T47D (cell line): Measurements from ENCODE around the gene OSBPL10.

Source experiments
- DNase-seq, 2 experiments: peaks; one replicate each; pipeline versions ENCODE4 v3.0.0 to v3.0.0-alpha.2; 2011 to 2012; ENCODE audit warnings: low read depth in 1 of 2, low spot score in 1 of 2
- JUND ChIP-seq: IDR thresholded peaks from 2 replicates; pipeline ENCODE4 v1.6.1; 2012; ENCODE audit warnings: low read depth
- in situ Hi-C: cut with HindIII; loops from 2 replicates; pipeline ENCODE4 v1.10.0; 2016; ENCODE audit warnings: low sequenced_read_pairs, low pct_unique_long_range_greater_than_20kb

OSBPL10 gene

DNA sequence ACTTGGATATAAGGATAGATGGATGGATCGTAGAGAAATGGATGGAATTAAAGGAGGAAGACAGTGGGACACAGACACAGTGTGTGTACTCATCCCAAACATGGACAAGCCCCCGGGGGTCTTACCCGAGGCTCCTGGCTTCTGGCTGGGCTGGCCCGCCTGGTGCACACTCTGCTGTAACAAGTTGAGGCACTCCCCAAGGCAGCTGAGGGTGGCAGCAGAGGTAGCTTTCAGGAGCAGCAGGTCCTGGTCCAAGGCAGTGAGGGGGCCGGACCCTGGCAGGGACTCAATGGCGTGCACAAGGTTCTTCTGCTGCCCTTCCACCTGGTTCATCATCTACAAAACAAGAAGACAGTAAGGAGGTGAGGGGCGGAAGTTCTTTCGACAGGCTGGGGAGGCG, 233.3 kb downstream of the OSBPL10 start:
- in situ Hi-C loops, result no loop called here
- TF ChIP-seq JUND, result no peak
- no peak for DNase-seq

DNA sequence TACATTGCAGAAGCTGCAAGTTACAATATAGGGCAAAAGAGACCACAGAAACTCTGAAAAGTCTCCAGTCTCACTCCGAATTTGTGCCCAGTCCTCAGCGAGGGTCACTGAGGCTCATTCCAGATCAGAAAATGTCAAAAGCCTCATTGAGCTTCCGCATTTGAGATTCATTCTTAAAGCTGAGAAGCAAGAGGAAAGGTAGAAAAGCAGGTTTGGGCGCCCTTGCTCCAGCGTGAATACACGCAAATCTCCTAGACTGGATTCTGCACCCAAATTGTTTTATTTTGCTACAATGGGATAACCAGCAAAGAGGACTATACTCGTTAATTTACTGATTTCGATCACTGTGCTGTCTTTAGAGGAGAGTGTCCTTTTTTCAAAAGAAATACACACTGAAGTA, 236.1 kb downstream of the OSBPL10 start:
- peak in 1 of 2 experiments; percentile 18 for DNase-seq
- in situ Hi-C loops, result no loop called here
- no peak for TF ChIP-seq JUND

DNA sequence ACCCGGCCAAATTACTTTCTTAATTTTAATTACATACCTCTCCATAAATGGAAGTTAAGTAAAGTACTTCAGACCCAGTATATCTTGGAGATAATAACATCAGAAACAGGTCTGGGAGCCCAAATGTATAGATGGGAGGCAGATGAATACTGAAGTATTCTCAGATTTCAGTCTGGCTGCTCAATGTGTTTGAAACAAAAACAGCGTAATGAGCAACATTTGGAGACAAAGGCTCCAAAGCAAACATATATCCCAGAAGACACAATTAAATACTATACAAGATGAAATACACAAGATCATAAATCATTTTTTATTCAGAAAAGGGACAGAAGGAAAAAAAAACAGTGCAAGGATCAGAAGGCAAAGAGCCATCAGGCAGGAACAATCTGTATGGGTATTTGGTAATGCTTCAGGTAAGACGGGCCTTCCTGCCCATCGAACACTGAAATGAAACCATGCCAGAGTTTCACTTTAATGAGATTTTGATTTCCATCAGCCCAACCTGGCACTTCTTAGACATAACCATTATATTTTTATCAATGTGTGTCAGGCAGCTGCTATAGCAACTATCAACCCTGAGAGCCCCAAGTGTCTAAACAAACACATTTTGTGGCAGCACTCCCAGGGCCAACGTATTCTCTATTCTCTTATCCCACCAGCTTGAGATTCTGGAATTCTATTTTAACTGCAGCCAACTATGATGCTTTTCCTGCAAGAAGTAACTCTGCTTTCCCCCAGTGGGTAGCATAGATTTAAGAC, 237.6 kb downstream of the OSBPL10 start:
- no peak for TF ChIP-seq JUND
- no peak for DNase-seq
- in situ Hi-C loops, result no loop called here

DNA sequence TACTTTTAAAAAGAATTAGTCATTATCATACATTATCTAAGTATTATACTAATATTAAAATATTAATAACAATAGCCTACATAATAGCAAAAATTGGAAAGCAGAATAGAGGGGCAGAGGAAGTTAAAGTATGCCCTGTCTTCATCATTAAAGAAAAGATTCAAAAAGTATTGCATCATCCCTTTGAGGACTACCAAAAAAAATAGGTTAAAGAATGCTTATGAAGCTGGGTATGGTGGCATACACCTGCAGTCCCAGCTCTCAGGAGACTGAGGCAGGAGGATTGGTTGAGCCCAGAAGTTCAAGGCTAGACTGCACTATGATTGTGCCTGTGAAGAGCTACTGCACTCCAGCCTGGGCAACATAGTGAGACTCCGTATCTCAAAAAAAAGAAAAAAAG, 240.7 kb downstream of the OSBPL10 start:
- in situ Hi-C loops, result no loop called here
- TF ChIP-seq JUND, result no peak
- no peak for DNase-seq

DNA sequence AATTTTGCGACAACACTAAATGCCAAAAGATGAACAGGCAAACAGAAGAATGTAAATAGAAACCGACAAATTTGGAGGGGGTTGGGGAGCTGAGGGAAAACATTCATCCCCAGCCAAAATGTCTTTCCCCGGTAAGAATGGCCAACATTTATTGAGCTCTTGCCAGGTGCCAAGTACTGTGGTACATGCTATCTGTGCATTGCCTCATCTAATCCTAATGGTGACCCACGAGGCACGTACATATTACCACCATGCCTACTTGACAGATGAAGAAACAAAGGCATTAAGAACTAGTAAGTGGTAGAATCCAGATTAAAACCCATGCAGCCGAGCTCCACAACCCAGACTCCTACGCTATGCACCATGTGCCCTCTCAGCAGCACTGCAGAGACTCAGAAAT, 242.7 kb downstream of the OSBPL10 start:
- in situ Hi-C loops, result no loop called here

DNA sequence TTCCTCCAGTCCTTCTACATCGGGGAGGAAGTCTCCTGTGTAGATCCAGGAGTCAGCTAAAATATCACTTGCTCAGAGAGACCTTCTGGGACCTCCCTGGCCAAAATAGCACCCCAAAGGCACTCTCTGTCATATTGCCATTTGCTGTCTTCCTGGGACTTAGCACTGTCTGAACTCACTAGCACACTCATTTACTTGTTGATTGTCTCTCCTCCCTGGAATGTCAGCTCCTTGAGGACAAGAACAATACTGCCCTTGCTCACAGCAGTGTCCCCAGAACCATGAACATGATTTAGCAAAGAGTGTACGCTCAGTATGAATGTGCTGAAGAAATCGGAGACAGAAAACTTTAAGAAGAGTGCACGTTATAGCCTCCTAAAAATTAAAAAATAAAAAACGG, 245.4 kb downstream of the OSBPL10 start:
- TF ChIP-seq JUND, result no peak
- in situ Hi-C loops, result no loop called here
- no peak for DNase-seq

More for the DNA sequence above, 242.7 kb downstream of the OSBPL10 start:
- no peak for TF ChIP-seq JUND
- no peak for DNase-seq

DNA sequence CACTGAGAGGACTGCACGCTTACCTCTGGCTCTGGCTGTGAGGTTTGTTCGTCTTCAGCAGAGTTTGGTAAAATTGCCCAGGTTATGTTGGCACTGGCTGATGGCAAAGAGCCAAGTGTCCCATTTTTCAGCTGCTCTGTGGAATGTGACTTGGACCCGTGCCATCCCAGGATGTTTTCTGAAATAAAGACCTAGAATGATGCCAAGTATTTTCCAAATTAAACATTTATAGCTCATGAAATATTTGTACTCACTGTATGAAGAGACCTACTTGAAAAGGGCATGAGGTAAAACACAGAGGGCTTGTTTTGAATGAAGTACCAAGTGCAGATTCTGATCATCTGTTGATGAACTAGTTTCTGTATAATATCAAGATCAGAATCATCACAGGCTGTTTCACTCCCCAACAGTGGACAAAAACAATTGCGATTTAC, 247.8 kb downstream of the OSBPL10 start:
- in situ Hi-C loops, result no loop called here
- TF ChIP-seq JUND, result no peak
- peak; percentile 1 to 55 for DNase-seq

DNA sequence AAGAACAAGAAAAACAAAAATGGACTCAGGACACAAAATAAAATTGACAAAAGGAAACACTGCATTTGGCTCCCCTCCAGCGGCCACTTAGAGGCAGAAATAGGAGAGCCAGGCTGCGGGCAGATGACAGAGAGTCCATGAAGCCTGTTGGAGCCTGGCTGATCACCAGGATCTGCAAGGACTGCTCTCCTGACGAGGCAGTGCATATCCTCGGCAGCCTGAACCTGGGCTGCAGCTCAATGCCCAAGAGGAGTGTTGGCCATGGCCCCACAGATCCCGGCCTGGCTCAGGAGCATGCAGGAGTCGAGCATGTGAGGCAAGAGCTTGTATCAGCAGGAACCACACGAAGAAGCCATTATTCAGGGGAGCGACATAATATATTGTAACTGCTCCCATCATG, 248.5 kb downstream of the OSBPL10 start:
- DNase-seq, result no peak
- TF ChIP-seq JUND, result no peak
- in situ Hi-C loops, result no loop called here

DNA sequence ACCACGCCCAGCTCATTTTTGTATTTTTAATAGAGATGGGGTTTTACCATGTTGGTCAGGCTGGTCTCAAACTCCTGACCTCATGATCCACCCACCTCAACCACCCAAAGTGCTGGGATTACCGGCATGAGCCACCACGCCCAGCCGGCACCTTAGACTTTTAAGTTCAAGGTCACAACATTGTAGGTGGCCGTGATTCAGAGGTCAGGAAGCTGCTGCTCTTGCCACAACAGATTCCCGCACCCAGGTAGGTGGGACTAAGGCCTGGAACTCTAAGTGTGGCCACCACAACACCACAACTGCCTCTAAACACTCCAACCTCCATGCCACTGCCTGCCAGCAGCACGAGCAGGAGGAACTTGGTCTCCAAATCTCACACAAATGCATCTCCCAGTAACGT, 251.5 kb downstream of the OSBPL10 start:
- no peak for TF ChIP-seq JUND
- in situ Hi-C loops, result no loop called here
- DNase-seq, result no peak

DNA sequence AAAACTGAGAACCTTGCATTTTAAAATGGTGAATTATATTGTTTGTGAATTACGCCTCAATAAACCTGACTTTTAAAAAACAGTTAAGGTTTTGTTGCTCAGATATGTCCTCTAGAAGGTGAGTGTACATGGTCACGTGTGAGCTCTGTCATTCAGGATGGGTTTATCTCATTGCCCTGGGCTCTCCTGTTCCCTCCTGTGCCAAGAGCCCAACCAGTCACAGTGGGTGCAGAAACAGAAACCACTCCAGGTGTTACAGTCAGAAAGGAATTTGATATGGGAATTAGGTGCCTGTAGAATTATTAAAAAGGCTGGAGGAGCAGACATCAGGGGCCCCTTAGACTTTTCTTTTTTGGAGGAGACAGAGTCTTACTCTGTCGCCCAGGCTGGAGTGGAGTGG, 252.0 kb downstream of the OSBPL10 start:
- no peak for TF ChIP-seq JUND
- DNase-seq, result no peak
- in situ Hi-C loops, result no loop called here

DNA sequence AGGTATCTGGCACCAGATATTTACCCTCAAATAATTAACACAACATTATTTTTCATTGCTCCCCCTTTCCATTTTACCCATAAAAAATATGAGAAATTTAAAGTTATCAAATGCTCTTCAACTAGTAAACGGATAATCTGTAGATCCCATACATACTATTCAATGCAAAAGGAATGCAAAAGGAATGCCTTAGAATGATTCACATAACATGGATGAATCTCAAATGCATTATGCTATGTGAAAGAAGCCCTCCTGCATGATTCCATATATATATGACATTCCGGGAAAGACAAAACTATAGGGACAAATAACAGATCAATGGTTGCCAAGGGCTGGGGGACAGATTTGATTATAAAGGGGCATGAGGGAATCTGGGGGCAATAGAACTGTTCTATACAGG, 252.7 kb downstream of the OSBPL10 start:
- no peak for DNase-seq
- in situ Hi-C loops, result no loop called here
- no peak for TF ChIP-seq JUND

DNA sequence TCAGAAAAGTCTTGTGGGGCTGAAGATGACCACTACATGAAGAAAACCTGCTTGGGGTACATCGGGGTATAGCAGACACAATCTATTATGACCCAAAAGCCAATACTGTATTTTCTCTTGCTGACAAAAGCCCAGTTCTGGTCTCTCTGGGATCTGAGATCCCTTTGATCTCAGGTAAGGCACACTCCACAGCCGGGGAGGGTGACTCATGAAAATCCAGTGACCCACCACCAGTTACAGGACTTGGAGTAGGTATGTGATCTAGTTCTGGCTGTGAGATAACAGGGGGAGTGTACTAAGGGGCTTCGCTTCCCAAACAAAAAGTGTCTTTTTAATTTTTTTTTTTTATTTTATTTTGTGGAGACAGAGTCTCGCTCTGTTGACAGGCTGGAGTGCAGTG, 255.1 kb downstream of the OSBPL10 start:
- no peak for DNase-seq
- TF ChIP-seq JUND, result no peak
- in situ Hi-C loops, result no loop called here

DNA sequence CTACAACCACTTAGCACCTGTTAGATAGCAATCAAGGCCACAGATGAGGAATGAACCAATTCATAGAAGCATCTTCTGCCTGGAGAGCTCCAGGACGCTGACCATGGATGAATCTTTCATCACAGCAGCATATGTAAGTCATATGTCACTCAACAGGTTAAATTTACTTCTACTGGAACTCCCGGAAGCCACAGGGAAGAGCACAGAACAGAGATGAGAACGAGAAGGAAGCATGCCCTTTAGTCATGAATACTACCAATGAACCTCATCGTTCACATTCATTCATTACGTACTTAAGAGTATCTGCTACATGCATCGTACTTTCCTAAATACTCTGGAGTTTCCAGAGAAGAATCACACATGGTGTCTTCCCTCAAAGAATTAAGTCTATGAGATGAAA, 255.5 kb downstream of the OSBPL10 start:
- in situ Hi-C loops, result no loop called here
- DNase-seq, result no peak
- TF ChIP-seq JUND, result no peak

DNA sequence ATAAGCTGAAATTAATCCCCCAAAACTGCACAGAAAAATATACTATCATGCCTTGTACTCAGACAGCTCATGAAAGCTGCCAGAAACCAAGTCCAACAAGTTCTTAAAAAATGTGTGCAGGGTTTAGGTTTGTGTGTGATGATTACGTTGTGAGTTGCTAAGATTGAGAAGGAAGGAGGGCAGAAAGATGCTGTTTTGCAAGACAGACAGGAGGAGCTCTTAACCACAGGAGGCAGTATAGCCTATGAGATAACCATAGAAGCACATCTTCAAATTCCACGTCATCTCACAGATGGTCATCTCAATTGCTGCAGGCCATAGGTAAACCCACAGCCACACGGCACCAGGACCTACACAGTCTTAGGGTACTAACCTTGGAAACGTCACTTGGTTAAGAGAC, 256.4 kb downstream of the OSBPL10 start:
- no peak for TF ChIP-seq JUND
- DNase-seq, result peak in 1 of 2 experiments; percentile 28
- in situ Hi-C loops, result no loop called here

DNA sequence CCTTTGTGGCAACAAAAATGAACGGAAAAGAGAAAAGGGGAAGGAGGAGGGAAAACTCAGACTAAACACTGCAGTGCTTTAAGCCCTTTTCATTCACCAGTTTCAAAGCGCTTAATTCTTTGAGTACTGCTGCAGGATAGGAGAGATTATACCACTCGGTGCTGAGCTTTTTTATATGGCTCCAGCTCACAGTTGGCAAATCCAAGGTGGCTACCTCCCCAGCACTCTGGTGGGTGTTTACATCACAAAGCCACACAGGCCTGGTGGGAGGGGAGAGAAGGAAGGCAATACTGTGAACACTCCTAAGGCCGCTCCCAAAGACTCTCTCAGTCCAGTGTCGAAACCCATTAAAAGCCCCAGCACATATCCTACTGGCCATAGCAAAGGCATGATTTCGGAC, 256.9 kb downstream of the OSBPL10 start:
- TF ChIP-seq JUND, result no peak
- in situ Hi-C loops, result no loop called here
- DNase-seq, result no peak
